Retinal pigment epithelial cell (primary cell): ENCODE data around the gene NDST1.

ENCODE experiments used
- DNase-seq: peaks from one replicate; pipeline ENCODE4 v3.0.0-alpha.2; 2010; ENCODE audit warnings: low read depth
- H3K4me3 ChIP-seq: 2 replicates; pipeline ENCODE4 v1.5.1; 2011; ENCODE audit warnings: mild to moderate bottlenecking, low read length, control low read depth, moderate library complexity
- TF ChIP-seq, protein P1 (sequence below): conservative IDR thresholded peaks from 2 replicates; pipeline ENCODE4 v1.5.1; 2011; ENCODE audit warnings: low read depth, low read length, control low read depth, inconsistent platforms

Gene NDST1

DNA sequence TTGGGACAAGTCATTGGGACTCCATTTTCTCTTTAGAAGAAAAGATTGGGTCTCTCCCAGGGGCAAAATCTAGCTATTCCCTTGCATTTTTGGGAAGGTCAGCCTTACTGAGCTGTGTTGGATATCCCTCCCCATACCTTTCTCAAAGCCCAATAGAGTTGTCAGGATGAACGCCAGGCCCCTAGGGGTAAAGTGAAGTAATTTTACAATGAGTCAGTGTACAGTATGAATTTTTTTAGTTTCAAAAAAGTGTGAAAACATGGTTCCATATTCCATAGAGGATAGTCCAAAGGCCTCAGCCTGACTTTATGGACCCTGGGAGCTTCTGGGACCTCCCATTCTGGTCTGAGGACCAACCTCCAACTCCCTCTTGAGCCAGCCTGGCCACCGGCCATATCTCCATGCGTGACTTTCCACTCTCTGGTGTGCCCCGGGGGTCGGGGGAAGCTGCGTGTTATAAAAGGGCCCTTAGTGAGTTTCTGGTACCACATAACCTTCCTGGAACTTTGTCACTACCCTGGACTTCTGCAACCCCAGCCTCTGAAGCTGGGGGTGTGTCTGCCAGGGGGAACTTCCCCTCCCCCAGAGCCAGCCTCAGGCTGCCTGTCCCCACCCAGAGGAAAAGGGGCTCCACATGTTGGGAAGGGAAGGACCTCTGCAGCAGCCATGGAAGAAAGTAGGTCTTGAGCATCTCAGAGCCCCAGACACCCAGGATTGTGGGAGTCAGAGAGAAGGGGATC lies 80.1 kb downstream of the NDST1 start:
- no peak overlapping the region for H3K4me3 ChIP-seq
- no peak for DNase-seq
- TF ChIP-seq, protein P1, sequence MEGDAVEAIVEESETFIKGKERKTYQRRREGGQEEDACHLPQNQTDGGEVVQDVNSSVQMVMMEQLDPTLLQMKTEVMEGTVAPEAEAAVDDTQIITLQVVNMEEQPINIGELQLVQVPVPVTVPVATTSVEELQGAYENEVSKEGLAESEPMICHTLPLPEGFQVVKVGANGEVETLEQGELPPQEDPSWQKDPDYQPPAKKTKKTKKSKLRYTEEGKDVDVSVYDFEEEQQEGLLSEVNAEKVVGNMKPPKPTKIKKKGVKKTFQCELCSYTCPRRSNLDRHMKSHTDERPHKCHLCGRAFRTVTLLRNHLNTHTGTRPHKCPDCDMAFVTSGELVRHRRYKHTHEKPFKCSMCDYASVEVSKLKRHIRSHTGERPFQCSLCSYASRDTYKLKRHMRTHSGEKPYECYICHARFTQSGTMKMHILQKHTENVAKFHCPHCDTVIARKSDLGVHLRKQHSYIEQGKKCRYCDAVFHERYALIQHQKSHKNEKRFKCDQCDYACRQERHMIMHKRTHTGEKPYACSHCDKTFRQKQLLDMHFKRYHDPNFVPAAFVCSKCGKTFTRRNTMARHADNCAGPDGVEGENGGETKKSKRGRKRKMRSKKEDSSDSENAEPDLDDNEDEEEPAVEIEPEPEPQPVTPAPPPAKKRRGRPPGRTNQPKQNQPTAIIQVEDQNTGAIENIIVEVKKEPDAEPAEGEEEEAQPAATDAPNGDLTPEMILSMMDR: no peak

DNA sequence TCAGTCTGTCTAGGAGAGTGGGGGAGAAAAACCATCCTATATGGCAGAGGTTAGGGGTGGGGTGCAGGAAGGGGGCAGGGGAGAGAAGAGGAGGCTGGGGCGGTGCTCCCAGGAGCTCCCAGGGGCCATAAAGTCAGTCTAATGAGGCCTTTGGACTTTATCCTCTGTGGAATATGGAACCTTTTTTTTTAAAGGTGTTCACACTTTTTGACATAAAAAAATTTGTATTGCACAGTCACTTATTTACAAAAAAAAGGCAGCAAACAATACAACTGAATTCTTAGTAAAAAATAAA lies 80.6 kb downstream of the NDST1 start:
- no peak overlapping the region for H3K4me3 ChIP-seq
- TF ChIP-seq, protein P1: no peak
- DNase-seq: no peak

DNA sequence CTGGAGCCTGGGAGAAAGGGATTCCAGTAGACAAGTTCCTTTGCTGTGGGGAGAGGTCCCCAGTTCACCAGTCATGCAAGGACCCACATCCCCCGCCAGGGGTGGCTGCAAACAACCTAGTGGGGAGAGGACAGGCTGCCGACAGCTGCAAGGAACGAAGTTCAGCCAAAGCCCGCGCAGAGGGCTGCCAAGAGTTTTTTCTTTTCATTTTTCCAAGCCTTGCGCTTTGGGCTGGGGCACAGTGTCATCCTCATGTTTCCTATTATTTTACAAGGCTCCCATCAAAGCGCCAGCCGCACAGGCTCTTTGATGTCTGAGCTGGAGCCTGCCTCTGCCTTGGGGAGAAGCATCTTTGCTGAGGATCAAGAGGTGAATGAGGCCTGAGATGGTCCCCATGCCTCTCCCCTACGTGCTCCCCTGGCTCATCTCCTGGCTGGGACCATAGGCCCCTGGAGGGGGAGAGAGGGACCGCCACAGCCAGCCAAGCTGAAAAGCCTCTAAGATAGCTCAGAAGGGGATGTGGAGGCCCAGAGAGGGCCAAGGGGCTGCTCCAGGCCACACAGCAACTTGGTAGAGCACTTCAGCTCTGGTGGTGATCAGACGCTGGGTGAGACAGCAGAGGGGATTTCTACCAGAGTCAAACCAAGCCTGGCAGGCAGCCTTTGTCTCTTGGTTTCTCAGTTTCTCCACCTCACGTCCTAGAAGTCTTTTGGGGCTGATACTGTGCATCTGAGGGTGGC lies 82.1 kb downstream of the NDST1 start:
- no peak overlapping the region for H3K4me3 ChIP-seq
- TF ChIP-seq, protein P1: peak; percentile 36
- DNase-seq: no peak

DNA sequence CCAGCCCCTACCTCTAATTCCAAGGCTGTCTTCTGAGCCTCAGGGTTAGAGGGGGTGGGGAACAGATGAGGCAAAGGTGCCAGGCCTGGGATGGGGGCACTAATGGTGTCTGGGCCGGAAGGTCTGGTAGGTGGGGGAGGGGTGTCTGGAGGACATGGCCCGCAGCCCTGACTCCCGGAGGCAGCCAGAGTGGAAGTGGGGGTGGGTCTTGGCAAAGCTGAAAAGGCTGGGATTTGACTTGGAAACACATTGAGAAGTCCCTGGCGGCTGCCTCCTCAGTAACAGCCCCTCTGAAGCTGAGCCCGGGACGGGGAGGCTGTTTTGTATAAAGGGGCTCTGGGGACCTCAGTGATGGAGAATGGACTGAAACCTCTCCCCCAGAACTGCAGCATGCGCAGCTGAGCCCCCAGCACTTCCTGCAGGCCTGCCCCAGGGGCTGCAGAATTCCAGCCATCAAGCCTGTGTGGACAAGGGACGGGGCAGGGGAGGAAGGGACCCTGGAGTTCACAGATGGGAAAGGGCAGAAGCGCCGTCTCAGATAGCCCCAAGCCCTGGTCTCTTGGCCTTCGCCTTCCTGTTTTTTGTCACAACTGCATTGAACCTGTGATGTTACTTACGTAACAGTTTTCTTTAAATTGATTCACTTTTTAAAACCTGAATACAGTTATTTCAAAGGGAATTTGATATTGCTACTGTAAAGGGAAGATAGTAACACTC lies 83.2 kb downstream of the NDST1 start:
- no peak for DNase-seq
- no peak overlapping the region for H3K4me3 ChIP-seq
- TF ChIP-seq, protein P1: no peak

DNA sequence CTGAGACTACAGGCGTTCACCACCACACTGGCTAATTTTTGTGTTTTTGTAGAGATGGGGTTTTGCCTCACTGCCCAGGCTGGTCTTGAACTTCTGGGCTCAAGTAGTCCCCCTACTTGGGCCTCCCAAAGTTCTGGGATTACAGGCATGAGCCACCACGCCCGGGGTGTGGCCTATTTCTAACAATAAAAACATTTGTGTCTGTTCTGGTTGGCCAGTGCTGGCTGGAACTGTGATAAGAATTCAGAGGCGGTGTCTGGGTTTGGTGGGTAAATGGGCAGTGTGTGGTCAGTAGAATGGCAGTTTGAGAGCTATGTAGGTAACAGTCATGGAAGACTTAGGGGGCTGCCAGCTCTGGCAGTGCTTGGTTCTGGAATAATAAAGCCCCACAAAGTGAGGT lies 85.7 kb downstream of the NDST1 start:
- DNase-seq: no peak

DNA sequence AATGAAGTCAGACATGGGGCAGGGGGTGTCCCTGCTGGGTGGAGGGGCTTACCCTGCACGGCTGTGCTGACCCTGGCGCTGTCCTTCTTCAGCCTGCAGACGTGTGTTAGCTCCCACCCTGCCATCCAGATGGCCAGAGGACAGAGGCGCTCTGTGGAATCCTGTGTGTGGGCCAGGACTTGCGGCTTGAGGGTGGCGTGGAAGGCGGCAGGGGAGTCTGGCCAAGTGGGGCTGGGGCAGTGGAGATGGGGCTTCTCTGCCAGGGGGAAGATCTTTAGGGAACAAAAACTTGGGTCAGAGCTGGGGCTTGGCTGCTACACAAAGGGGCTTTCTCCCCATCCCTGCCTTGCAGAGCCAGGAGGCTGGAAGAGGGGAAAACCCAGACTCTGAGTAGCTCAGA lies 86.1 kb downstream of the NDST1 start:
- TF ChIP-seq, protein P1: no peak
- no peak for DNase-seq
- H3K4me3 ChIP-seq: no peak overlapping the region

More for the DNA sequence above, 85.7 kb downstream of the NDST1 start:
- no peak overlapping the region for H3K4me3 ChIP-seq
- TF ChIP-seq, protein P1: no peak
